ELR (cell line): ENCODE data around the gene HES5.
A peak's percentile ranks its signal among the peaks of the same experiment; 100 is the strongest.
"Not testable (repeated sequence)": the region's sequence is repeated elsewhere in the genome, so short reads cannot be mapped to it uniquely, and the experiment has no call there.

Experiments used
- DNase-seq: peaks from one replicate; pipeline ENCODE4 v3.0.0-alpha.2; 2015; ENCODE audit warnings: low read depth

The HES5 gene

DNA sequence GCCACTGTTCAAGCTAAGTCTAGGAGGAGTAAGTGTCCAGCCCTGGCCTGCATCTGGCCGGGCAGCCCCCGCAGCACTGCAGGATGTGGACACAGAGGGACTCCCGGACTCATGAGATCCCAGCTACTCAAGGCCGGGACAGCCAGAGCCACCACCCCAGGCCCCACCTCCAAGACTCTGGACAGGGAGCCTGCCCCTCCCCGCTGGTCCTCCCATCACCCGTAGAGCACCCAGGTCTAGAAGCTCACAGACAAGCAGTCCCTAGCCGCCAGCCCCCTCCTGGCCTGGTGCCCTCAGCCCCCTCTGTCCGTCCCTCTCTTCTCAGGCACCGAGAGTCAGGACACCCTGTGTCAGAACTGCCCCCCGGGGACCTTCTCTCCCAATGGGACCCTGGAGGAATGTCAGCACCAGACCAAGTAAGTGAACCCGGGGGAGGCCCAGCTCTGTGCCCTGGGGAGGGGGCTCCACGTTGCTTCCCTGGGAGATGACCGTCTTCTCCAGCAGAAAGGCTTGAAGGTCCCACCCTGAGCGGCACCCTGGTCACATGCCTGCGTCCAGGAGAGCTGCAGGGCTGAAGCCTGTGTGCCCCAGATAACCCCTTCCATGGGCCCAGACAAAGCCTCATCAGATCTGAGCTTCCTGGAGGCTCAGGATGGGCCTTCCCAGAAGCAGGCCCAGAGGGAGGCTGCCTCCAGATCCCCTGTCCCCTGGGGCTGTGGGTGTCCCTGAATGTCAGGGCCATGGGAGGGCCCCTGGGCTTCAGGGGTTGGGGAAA is 30.4 kb upstream of the HES5 start:
- DNase-seq: no peak

DNA sequence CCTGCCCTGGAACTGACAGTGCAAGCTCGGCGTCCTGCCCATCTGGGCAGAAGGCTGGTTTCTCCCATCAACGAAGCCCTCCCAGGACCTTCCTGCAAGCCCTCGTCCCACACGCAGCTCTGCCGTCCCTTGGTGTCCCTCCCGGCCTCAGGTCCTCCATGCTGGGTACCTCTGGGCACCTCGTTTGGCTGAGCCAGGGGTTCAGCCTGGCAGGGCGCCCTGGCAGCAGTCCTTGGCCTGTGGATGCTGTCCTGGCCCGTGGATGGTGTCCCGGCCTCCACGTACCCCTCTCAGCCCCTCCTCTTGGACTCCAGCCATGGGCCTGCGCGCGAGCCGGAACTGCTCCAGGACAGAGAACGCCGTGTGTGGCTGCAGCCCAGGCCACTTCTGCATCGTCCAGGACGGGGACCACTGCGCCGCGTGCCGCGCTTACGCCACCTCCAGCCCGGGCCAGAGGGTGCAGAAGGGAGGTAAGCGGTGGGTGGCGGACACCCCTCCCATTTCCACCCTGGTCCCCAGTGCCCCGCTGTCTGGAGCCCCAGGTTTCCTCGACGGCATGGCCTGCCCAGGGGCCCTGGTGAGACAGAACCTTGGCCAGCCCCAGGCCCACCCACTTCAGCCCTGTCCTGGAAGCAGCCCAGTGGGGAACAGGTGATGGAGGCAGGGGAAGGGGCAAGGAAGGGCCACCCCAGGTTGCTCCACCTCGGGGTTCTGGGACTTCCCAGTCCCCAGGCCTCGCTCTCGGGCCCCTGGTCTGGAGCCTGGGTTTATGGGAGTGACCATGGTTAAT is 29.6 kb upstream of the HES5 start:
- no peak for DNase-seq

DNA sequence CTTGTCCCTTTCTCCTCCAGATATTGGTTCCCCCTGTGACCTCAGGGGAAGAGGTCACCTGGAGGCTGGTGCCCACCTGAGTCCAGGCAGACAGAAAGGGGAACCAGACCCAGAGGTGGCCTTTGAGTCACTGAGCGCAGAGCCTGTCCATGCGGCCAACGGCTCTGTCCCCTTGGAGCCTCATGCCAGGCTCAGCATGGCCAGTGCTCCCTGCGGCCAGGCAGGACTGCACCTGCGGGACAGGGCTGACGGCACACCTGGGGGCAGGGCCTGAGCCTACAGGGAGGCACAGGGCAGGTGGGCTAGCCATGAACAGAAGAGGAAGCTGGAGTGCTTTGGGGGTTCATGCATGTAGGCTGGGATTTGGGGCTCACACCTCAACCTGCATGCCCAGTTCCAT is 28.8 kb upstream of the HES5 start:
- no peak for DNase-seq

DNA sequence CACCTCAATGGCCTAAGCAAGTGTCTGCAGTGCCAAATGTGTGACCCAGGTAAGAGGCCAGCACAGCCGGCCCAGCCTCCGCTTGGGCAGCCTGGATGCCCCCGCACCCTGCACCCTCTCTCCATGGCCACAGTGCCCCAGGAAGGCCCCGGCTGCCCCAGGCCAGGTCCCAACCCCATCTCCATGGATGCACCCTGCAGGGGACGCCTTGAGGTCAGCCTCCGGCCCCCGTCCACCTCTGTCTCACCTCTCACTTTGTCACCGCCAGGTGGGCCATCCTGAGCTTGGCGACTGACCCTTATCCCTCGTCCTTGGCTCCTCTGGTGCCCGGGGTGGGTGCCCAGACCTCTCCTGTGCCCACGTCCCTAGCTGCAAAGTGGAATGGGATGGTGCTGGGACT is 28.4 kb upstream of the HES5 start:
- DNase-seq: no peak

DNA sequence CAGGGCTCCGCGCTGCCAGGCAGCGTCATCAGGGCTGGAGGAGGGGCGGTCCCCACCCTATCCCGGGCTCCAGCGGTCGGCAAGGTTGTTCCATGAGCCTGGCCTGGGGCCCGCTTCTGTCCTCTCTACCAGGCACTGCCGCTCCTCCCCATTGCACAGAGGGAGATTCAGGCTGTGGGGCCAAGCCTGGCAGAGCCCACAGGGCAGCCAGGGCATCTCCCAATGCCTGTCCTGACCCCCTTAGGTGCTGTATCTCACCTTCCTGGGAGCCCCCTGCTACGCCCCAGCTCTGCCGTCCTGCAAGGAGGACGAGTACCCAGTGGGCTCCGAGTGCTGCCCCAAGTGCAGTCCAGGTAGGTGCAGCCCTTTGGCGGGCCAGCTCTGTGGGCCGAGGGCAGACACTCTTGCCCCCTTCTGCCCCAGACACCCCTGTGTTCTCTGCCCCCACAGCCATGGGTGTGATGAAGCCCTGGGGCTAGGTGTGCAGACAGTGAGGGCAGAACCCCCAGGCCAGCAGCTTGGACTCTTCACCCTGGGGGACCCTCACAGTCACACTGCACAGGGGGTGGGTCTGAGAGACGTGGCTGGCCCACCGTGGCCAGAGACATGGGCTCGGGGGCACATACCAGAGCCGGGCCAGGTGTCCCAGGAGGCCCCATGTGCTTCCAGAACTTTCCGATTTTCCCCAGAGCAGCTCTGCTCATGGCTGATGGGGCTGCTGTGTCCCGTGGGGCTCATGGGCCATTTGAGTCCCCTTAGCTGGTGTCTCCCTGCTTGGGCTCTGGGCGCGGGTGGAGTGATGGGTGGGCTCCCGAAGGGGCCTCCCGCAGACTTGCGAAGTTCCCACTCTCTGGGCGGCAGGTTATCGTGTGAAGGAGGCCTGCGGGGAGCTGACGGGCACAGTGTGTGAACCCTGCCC is 27.7 kb upstream of the HES5 start:
- DNase-seq: no peak

DNA sequence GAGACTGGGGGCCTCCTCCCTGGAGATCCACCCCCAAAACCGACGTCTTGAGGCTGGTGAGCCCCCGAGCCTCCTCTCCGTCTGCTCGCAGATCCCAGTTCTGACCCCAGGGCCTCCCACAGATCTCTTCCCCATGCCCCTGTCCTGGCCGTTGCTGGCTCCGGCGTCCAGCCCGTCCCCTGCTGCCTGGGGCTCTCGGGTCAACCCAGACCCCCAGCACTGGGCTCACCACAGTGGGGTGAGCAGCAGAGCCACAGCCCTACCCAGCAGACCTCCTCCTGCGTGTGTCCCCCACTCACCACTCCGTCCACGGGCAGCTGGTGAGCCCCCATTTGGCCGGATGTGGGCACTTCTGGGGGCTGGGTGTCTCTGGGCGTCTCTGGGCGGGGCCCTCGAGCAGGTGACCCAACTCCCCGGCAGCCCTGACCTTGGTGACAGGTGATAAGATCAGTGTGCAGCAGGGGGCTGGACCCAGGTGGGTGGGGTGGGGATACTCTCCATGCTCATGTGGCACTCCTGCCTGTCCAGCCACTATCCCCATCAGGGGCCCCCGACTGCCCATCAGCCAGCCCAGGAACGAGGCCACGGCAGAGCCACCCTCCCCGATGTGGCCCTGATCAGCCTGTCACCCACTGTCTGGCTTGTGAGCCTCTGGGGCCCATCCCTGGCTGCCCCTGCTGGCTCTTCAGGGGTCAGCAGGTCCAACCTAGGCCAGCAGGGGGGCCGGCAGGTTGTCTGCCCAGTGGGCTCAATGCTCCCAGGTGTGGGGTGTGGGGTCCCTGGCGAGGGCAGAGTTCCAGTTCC is 26.8 kb upstream of the HES5 start:
- no peak for DNase-seq

DNA sequence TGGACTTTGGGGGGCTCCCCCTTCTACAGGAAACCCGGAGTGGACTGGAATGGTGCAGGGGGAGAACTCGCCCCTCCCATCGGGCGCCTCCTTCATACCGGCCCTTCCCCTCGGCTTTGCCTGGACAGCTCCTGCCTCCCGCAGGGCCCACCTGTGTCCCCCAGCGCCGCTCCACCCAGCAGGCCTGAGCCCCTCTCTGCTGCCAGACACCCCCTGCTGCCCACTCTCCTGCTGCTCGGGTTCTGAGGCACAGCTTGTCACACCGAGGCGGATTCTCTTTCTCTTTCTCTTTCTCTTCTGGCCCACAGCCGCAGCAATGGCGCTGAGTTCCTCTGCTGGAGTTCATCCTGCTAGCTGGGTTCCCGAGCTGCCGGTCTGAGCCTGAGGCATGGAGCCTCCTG is 26.2 kb upstream of the HES5 start, which contains the start of gene TNFRSF14:
TNFRSF14 (plus strand) TSS at position 95 of the 401 bp plus-strand sequence; CDS start at position 389, 294 bp downstream.
- peak; percentile 55 for DNase-seq

DNA sequence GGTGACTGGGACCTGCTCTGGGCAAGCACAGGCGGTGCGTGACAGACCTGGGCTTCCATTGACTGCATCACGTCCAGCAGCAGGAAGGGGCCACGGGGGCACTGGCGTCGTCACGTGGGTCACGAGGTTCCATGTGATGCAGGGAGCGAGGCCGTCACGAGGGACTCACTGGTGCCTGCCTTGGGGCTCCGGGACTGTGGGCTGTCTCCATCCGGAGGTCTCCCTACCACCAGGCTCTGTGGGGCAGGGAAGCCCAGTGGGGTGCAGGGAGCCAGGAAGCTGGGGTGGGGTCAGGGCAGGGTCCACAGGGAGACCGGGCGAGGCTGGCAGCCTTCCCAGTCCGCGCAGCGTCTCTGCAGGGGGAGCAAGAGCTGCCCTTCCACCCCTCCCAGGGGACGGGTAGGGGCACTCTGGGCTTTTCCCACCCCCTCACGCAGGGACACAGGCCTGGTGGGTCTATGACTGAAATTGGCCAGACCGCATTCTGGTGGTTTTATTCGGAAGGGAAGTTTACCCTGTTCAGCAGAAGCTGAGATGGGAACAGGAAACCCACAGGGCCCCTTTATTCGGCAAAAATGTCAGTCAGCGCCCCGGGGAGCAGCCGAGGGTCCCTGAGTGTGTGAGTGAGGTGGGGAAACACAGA is 25.7 kb upstream of the HES5 start:
- DNase-seq: peak; percentile 22

DNA sequence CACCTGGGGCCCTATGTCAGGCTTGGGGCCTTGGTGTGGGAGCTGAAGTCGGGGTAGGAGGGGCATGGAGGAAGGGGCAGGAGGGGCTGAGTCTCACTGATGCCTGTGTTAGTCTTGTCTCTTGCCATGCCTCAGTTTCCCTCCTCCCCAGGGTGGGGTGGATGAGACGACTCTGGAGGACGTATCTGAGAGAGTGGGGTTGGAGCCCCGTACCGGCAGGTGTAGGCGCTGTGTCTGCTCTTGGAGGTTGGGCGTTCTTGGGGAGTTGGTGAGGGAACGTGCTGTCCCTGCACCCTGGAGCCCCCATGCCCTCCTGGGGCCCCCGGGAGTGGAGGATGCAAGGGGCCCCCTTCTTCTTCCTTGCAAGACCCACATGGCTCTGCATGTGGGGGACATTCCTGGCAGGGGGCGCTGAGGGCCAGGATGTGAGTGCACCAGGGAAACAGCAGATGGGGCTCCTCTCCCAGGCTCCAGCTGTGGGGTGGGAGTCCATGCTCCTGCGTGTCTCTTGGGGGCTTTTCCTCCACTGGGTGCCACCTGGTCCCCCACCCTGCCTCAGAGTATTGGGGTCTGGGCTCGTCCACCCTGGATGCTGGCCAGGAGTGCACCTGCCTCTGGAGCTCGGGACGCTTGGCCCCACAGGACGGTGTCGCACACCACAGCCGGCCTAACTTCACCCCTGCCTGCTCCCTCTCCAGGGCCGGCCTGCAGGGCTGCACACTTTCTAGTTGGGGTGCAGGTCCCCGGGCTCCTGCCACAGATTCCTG is 24.7 kb upstream of the HES5 start:
- peak; percentile 30 for DNase-seq

DNA sequence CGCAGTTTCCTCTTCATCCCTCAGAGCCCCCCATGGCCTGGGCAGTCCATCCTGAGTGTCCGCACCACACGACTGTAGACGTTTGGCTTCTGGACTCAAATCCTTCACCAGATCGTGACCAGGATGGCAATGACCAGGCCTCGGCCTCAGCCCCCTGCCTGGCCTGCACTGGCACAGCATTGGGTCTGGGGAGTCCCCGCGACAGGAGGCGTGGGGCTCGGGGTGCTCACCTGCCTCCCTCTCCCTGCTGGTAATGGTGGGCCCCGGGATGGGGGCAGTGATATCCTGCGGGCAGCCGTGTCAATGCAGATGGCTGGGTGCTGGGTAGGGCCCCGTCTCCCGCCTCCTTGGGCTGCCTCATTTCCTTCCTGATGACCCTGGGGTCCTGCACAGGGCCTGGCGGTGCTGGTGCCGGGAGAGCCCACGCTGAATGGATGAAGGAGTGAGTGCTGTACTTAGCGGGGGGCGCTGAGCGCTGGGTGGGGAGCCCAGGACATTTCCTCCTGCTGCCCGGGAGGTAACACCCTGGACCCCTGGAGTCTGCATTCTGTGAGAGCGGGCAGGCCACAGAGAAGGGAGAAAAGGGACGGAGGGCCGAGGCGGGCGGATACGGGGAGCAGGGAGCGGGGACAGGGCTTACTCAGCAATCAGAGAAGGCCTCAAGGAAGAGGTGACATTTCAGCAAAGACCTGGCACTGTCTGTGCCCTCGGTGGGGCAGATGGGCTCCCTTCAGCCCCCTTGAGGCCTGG is 24.0 kb upstream of the HES5 start:
- DNase-seq: no peak

DNA sequence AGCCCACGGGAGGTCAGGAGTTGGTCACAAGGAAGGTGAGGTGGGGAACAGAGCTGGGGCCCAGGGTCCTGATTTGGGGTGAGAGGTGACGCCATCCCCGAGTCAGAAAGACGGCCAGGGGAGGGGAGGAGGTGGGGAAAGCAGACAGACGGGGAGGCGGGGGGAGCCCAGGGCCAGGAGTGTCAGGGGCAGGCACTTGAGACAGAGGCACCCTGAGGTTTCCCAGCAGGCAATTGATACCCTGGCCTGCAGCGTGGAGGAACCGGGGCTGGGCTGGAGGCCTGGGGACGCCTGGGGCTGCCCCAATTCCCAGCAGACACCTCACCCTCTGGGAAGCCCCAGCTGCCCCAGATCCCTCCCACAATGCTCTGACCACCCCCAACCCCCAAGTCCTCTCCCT is 23.0 kb upstream of the HES5 start:
- DNase-seq: not testable (repeated sequence)

DNA sequence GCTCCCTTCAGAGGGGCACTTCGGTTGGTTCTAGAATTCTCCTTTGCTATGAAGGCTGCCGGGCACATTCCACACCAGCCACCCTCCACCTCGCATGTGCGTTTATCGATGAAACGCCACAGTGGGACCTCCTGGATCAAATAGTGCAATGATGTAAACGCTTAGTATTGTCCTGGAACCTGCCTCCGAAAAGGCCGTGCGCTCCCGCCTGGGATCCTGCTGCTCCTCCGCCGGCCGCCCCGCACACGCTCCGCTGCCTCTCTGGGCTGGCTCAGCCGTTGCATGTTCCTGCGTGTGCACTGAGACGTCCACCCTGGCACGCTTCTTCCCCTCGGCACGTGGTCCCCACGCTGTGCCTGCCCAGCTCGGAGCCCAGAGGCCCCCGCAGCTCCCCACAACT is 22.1 kb upstream of the HES5 start:
- DNase-seq: no peak

DNA sequence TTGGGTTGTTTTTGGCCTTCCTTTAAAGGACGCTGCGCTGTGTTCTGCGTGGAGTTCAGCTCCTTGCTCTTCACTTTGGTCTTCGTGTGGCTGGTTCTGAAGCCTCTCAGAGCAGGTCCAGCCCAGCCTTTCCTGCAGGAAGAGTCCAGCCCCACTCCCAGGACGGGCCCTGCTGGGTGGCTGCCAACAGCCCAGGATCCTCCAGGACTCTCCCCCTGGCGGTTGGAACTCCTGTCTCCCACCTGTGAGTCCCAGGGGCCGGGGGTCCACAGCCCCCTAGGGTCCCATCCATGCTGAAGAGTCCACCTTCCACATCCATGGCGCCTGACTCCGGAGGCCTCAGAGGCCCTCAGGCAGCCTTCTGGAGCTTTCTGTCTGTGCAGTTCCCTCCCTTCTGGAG is 21.5 kb upstream of the HES5 start:
- not testable (repeated sequence) for DNase-seq

DNA sequence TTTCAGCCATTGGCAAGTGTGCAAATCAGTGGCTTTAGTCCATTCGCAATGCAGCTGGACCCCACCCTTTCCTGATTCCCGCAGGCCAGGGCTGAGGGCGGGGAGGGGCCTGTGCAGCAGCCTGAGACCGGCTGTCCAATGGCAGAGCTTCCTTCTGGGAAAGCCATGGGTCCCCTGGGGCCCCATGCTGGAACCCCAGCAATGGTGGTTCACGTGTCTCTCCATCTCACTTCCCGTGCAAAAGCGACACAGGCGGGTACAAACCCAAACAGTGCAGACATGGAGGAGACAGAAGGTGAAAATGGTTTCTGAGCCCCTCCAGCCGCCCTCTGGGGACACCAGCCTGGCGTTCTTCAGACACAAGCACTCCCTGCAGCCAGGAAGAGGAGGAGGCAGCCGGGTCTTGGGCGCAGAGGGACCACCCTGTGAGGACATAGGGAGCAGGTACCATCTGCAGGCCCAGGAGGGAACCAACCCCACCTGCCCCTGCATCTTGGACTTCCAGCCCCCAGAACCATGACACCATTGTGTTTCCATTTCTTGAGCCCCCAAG is 20.3 kb upstream of the HES5 start:
- DNase-seq: not testable (repeated sequence)

DNA sequence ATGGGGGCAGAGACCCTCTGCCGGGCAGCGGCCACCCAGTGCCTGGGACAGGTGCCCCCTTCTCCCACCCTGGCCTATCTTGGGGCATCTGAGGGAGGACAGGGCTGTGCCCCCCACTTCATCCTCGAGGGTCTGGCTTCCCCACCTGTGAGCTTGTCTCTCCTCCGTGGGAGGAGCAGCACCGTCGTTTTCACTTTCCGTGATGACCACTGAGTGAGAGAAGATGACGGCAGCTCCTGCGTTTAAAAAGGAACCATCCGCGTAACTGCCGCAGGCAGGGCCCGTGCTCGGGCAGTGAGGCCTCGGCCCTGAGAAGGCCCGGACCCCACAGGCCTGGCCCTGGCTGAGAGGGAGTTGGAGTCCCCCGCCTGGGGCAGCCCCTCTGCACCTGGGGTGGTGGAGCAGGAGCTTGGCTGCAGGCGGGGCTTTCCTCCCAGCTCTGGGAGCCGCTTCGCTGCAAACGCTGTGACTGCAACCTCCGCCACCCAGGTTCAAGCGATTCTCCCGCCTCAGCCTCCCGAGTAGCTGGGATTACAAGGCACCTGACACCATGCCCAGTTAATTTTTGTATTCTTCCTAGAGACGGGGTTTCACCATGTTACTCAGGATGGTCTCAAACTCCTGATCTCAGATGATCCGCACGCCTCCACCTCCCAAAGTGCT is 19.4 kb upstream of the HES5 start:
- not testable (repeated sequence) for DNase-seq

DNA sequence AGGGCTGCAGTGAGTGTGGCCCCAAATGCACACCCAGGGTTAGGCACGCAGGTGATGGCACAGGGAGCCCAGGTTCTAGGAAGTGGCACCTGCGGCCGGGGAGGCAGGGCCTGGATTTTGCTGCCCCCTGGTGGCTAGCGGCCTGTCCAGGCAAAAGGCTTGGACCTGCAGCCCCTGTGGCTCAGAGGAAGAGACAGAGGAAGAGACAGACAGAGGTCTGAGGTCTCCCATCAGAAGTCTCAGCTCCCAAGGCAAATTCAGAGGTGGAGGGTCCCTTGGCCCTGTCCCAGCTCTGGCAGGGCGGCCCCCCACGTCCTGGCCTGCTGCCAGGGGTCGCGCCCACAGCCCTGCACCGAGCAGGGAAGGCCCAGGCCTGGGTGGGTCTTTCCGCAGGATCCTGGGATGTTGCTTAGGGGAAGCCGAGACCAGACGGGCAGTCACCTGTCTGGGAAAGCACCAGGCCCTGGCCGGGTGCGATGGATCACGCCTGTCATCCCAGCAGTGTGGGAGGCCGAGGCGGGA is 18.1 kb upstream of the HES5 start:
- DNase-seq: peak; percentile 69

DNA sequence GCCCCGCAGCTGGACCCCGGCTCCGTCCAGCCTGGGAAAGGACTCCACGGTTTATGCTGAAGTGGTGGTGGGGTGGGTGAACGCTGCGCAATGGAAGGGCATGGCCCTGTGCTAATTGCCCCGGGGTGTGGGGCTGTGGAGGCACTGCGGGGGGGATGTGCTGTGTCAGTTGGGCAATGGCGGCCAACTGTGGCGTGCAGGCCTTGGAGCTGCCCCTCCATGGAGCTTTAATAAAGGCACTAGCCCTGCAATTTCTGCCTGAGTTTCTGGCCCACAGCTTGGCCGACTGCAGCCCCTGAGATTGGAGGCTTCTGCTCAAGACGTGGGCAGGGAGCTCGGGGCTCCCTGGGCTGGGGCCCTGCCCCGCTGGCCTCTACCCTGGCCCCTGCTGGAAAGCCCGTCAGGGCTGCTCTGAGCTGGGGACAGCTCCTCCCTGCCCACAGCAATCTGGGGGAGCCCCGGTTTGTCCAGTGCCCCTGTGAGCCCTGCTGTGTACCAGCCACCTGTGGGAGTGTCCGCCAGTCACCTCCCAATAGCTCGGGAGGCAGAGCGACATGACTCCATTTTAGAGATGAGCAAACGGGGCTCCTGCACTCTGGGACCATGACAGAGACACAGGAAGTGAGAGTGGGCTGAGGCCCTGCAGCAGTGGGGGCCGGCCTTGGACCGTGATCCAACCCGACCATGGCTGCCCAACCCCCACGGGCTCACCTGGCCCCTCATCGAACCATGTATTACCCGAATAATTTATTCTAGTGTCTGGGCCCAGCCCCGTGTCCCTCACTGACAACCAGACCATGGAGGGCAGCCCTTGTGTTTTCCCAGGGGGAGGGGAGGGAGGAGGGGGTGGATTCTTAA is 17.4 kb upstream of the HES5 start:
- no peak for DNase-seq
